Measurements from ENCODE around the gene GET4.
"Not testable (repeated sequence)": the region's sequence is repeated elsewhere in the genome, so short reads cannot be mapped to it uniquely, and the experiment has no call there.

The GET4 gene

GRCh38 chr7:918441-919113 lies 42.2 kb downstream of the GET4 start:
- H3K27me3 ChIP-seq (ENCODE audit: control insufficient read depth in 5 of 5, insufficient read depth in 4 of 5, low read length in 5 of 5) = peaks cover 6 to 16% (median 9%) of the 10 kb centered on the region in 5 donors
- no peak overlapping the region for H3K4me3 ChIP-seq (ENCODE audit: low read depth in 1 of 5, low read length in 5 of 5)
- no peak overlapping the region for H3K27ac ChIP-seq (ENCODE audit: low read depth, low read length)
- H3K36me3 ChIP-seq (ENCODE audit: control insufficient read depth in 5 of 5, insufficient read depth in 5 of 5, low read length in 5 of 5) = no peaks in the 10 kb centered on the region
- no peak overlapping the region for H3K9ac ChIP-seq (ENCODE audit: low read length in 5 of 5)
- peaks cover 0 to 19% (median 7%) of the 10 kb centered on the region in 5 donors for H3K4me1 ChIP-seq (ENCODE audit: control insufficient read depth in 5 of 5, insufficient read depth in 5 of 5, low read length in 5 of 5)
- H3K9me3 ChIP-seq (ENCODE audit: control insufficient read depth in 5 of 5, low read length in 5 of 5) = no peaks in the 10 kb centered on the region

- H3K4me1 ChIP-seq (ENCODE audit: control insufficient read depth in 5 of 5, insufficient read depth in 5 of 5, low read length in 5 of 5) = peaks cover 0 to 22% (median 10%) of the 10 kb centered on the region in 5 donors
- H3K9me3 ChIP-seq (ENCODE audit: control insufficient read depth in 5 of 5, low read length in 5 of 5) = no peaks in the 10 kb centered on the region
- no peak overlapping the region for H3K27ac ChIP-seq (ENCODE audit: low read depth, low read length)
- peaks cover 6 to 18% (median 9%) of the 10 kb centered on the region in 5 donors for H3K27me3 ChIP-seq (ENCODE audit: control insufficient read depth in 5 of 5, insufficient read depth in 4 of 5, low read length in 5 of 5)
- no peaks in the 10 kb centered on the region for H3K36me3 ChIP-seq (ENCODE audit: control insufficient read depth in 5 of 5, insufficient read depth in 5 of 5, low read length in 5 of 5)
- H3K4me3 ChIP-seq (ENCODE audit: low read depth in 1 of 5, low read length in 5 of 5) = no peak overlapping the region
- H3K9ac ChIP-seq (ENCODE audit: low read length in 5 of 5) = no peak overlapping the region
These were observed 42.7 kb downstream of the GET4 start for GRCh38 chr7:919114-919442.

- no peaks in the 10 kb centered on the region for H3K36me3 ChIP-seq (ENCODE audit: control insufficient read depth in 5 of 5, insufficient read depth in 5 of 5, low read length in 5 of 5)
- H3K9ac ChIP-seq (ENCODE audit: low read length in 5 of 5) = no peak overlapping the region
- H3K9me3 ChIP-seq (ENCODE audit: control insufficient read depth in 5 of 5, low read length in 5 of 5) = no peaks in the 10 kb centered on the region
- no peak overlapping the region for H3K4me3 ChIP-seq (ENCODE audit: low read depth in 1 of 5, low read length in 5 of 5)
- H3K27ac ChIP-seq (ENCODE audit: low read depth, low read length) = no peak overlapping the region
- peaks cover 0 to 28% (median 13%) of the 10 kb centered on the region in 5 donors for H3K4me1 ChIP-seq (ENCODE audit: control insufficient read depth in 5 of 5, insufficient read depth in 5 of 5, low read length in 5 of 5)
- H3K27me3 ChIP-seq (ENCODE audit: control insufficient read depth in 5 of 5, insufficient read depth in 4 of 5, low read length in 5 of 5) = peaks cover 6 to 18% (median 9%) of the 10 kb centered on the region in 5 donors
These were observed 43.6 kb downstream of the GET4 start for GRCh38 chr7:919924-920341.

- no peaks in the 10 kb centered on the region for H3K36me3 ChIP-seq (ENCODE audit: control insufficient read depth in 5 of 5, insufficient read depth in 5 of 5, low read length in 5 of 5)
- H3K27me3 ChIP-seq (ENCODE audit: control insufficient read depth in 5 of 5, insufficient read depth in 4 of 5, low read length in 5 of 5) = peaks cover 3 to 13% (median 5%) of the 10 kb centered on the region in 5 donors
- H3K4me1 ChIP-seq (ENCODE audit: control insufficient read depth in 5 of 5, insufficient read depth in 5 of 5, low read length in 5 of 5) = peaks cover 0 to 31% (median 15%) of the 10 kb centered on the region in 5 donors
- no peak overlapping the region for H3K4me3 ChIP-seq (ENCODE audit: low read depth in 1 of 5, low read length in 5 of 5)
- no peak overlapping the region for H3K9ac ChIP-seq (ENCODE audit: low read length in 5 of 5)
- no peak overlapping the region for H3K27ac ChIP-seq (ENCODE audit: low read depth, low read length)
- no peaks in the 10 kb centered on the region for H3K9me3 ChIP-seq (ENCODE audit: control insufficient read depth in 5 of 5, low read length in 5 of 5)
These were observed 44.2 kb downstream of the GET4 start for GRCh38 chr7:920351-921070.

- Histone ChIP-seq H3K4me3 (ENCODE audit: low read depth in 1 of 5, low read length in 5 of 5) (no peak overlapping the region), H3K9me3 (ENCODE audit: control insufficient read depth in 5 of 5, low read length in 5 of 5) (no peaks in the 10 kb centered on the region), H3K27me3 (ENCODE audit: control insufficient read depth in 5 of 5, insufficient read depth in 4 of 5, low read length in 5 of 5) (peaks cover 1 to 13% (median 3%) of the 10 kb centered on the region in 5 donors), H3K36me3 (ENCODE audit: control insufficient read depth in 5 of 5, insufficient read depth in 5 of 5, low read length in 5 of 5) (no peaks in the 10 kb centered on the region), H3K4me1 (ENCODE audit: control insufficient read depth in 5 of 5, insufficient read depth in 5 of 5, low read length in 5 of 5) (peaks cover 0 to 34% (median 15%) of the 10 kb centered on the region in 5 donors), H3K27ac (ENCODE audit: low read depth, low read length) (no peak overlapping the region), H3K9ac (ENCODE audit: low read length in 5 of 5) (no peak overlapping the region)
These were observed 44.7 kb downstream of the GET4 start for GRCh38 chr7:921071-921461.

GRCh38 chr7:921581-922333 lies 45.4 kb downstream of the GET4 start:
- no peaks in the 10 kb centered on the region for H3K9me3 ChIP-seq (ENCODE audit: control insufficient read depth in 5 of 5, low read length in 5 of 5)
- no peak overlapping the region for H3K4me3 ChIP-seq (ENCODE audit: low read depth in 1 of 5, low read length in 5 of 5)
- peaks cover 0 to 13% (median 3%) of the 10 kb centered on the region in 5 donors for H3K27me3 ChIP-seq (ENCODE audit: control insufficient read depth in 5 of 5, insufficient read depth in 4 of 5, low read length in 5 of 5)
- H3K4me1 ChIP-seq (ENCODE audit: control insufficient read depth in 5 of 5, insufficient read depth in 5 of 5, low read length in 5 of 5) = peaks cover 0 to 34% (median 15%) of the 10 kb centered on the region in 5 donors
- no peak overlapping the region for H3K27ac ChIP-seq (ENCODE audit: low read depth, low read length)
- no peak overlapping the region for H3K9ac ChIP-seq (ENCODE audit: low read length in 5 of 5)
- no peaks in the 10 kb centered on the region for H3K36me3 ChIP-seq (ENCODE audit: control insufficient read depth in 5 of 5, insufficient read depth in 5 of 5, low read length in 5 of 5)

GRCh38 chr7:922334-923107 lies 46.2 kb downstream of the GET4 start:
- Histone ChIP-seq H3K27ac (ENCODE audit: low read depth, low read length) (no peak overlapping the region), H3K9ac (ENCODE audit: low read length in 5 of 5) (no peak overlapping the region), H3K27me3 (ENCODE audit: control insufficient read depth in 5 of 5, insufficient read depth in 4 of 5, low read length in 5 of 5) (peaks cover 0 to 13% (median 3%) of the 10 kb centered on the region in 5 donors), H3K4me1 (ENCODE audit: control insufficient read depth in 5 of 5, insufficient read depth in 5 of 5, low read length in 5 of 5) (peaks cover 0 to 34% (median 15%) of the 10 kb centered on the region in 5 donors), H3K36me3 (ENCODE audit: control insufficient read depth in 5 of 5, insufficient read depth in 5 of 5, low read length in 5 of 5) (no peaks in the 10 kb centered on the region), H3K9me3 (ENCODE audit: control insufficient read depth in 5 of 5, low read length in 5 of 5) (no peaks in the 10 kb centered on the region), H3K4me3 (ENCODE audit: low read depth in 1 of 5, low read length in 5 of 5) (peak overlapping the region in 1 of 5 donors; percentile 41)

GRCh38 chr7:923108-924041 lies 47.0 kb downstream of the GET4 start:
- H3K4me1 ChIP-seq (ENCODE audit: control insufficient read depth in 5 of 5, insufficient read depth in 5 of 5, low read length in 5 of 5) = peaks cover 0 to 38% (median 15%) of the 10 kb centered on the region in 5 donors
- H3K27ac ChIP-seq (ENCODE audit: low read depth, low read length) = no peak overlapping the region
- H3K4me3 ChIP-seq (ENCODE audit: low read depth in 1 of 5, low read length in 5 of 5) = peak overlapping the region in 1 of 5 donors; percentile 41
- no peaks in the 10 kb centered on the region for H3K9me3 ChIP-seq (ENCODE audit: control insufficient read depth in 5 of 5, low read length in 5 of 5)
- no peak overlapping the region for H3K9ac ChIP-seq (ENCODE audit: low read length in 5 of 5)
- H3K36me3 ChIP-seq (ENCODE audit: control insufficient read depth in 5 of 5, insufficient read depth in 5 of 5, low read length in 5 of 5) = no peaks in the 10 kb centered on the region
- H3K27me3 ChIP-seq (ENCODE audit: control insufficient read depth in 5 of 5, insufficient read depth in 4 of 5, low read length in 5 of 5) = peaks cover 0 to 13% (median 3%) of the 10 kb centered on the region in 5 donors

- not testable (repeated sequence) for H3K36me3 ChIP-seq (ENCODE audit: control insufficient read depth in 5 of 5, insufficient read depth in 5 of 5, low read length in 5 of 5)
- peaks cover 0 to 40% (median 15%) of the 10 kb centered on the region in 5 donors for H3K4me1 ChIP-seq (ENCODE audit: control insufficient read depth in 5 of 5, insufficient read depth in 5 of 5, low read length in 5 of 5)
These were observed 47.7 kb downstream of the GET4 start for GRCh38 chr7:924042-924441.

More at GRCh38 chr7:924042-924441, 47.7 kb downstream of the GET4 start:
- H3K9ac ChIP-seq (ENCODE audit: low read length in 5 of 5); H3K9me3 ChIP-seq (ENCODE audit: control insufficient read depth in 5 of 5, low read length in 5 of 5); H3K4me3 ChIP-seq (ENCODE audit: low read depth in 1 of 5, low read length in 5 of 5); H3K27ac ChIP-seq (ENCODE audit: low read depth, low read length): not testable (repeated sequence)
- H3K27me3 ChIP-seq (ENCODE audit: control insufficient read depth in 5 of 5, insufficient read depth in 4 of 5, low read length in 5 of 5) = peaks cover 0 to 14% (median 3%) of the 10 kb centered on the region in 5 donors
